ENCODE measurements around the gene CD79A.

Gene CD79A

DNA sequence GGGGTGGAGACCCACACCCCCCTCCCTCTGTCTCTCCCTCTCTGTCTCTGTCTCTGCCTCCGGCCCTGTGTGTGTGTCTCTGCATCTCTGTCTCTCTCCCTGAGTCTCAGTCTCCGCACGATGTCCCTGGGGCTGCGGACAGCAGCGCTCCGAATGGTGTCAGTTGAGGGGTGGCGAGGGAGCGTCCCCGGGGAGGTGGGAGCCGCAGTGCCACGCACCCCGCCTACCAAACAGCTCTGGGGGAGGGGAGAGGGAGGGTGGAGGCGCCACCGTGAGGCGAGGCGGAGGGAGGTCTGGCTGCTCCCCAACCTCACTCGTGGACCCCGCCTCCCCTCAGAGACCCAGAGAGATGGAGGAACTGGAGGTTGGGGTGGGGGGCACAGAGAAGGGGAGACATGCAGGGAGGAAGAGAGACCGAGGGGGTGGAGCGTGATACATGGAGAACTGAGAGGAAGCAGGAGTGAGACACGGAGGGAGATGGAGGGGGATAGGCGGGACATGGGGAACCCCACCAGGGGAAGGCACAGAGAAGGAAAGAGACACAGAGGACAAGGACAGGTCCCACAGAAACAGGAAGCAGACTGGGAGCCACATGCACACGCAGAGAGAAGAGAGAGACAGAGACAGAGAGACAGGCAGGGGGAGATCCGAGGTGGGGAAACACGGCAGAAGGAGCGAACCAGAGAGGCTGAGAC, 44.0 kb downstream of the CD79A start:
- no peak for DNase-seq

DNA sequence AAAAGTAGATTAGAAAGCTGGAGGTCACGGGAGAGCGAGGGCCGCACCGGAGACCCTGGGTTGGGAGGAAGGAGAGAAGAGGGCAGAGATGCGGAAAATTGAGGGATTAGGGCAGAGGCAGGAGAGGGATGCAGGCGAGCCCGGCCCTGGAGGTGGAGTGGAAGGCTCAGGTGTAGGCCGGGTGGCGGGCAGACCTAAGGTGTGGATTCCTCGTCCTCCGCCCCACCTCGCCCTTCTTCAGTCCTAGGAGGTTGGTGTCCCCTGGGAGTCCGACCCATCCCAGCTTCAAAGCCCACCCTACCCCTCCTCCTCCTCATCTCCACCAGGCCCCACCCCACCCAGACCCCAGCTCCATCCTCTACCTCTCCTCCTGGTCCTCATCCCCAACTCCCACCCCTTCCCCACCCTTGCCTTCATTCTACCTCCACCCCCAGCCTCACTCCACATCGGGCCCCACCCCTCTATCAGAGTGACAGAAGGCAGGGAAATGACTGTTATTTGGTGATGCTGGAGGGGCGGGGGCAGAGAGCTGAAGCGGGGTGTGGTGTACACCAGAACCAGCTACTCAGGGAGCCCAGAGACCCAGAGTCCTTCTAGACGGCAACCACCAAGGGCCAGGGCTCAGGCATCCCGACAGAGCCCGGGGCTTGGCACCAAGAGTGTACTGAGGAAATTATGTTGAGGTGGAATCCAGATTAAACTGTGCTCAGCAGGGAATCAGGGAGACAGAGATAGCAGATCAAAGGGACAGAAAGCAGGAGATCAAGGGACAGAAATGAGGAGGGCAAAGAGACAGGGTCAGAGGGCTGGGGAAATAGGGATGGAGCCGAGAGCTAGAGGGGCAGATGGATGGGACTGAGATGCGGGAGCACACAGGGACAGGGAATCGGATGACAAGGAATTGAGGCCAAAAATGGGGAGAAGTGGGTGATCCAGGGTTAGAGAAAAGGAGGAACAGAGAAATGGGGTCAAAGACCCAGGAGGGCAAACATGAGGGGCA, 44.8 kb downstream of the CD79A start:
- no peak for DNase-seq

DNA sequence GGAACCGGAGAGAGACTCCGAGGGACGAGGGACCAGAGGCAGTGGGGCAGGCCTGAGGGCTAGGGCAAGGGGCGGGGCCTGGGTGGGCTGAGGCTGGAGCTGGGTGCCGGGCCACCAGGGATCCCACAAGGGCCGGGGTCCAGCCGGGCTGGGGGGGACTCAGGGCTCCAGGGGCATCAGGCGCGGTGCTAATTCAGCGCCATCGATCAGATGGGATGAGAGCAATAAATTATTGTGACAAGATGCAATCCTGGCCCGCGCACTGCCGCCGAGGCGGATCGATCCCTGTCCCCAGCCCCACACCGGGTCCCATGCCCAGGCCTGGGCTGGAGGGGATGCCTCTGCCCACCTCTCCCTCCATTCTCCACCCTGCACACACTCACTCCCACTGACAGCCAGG, 45.5 kb downstream of the CD79A start:
- DNase-seq, result no peak

DNA sequence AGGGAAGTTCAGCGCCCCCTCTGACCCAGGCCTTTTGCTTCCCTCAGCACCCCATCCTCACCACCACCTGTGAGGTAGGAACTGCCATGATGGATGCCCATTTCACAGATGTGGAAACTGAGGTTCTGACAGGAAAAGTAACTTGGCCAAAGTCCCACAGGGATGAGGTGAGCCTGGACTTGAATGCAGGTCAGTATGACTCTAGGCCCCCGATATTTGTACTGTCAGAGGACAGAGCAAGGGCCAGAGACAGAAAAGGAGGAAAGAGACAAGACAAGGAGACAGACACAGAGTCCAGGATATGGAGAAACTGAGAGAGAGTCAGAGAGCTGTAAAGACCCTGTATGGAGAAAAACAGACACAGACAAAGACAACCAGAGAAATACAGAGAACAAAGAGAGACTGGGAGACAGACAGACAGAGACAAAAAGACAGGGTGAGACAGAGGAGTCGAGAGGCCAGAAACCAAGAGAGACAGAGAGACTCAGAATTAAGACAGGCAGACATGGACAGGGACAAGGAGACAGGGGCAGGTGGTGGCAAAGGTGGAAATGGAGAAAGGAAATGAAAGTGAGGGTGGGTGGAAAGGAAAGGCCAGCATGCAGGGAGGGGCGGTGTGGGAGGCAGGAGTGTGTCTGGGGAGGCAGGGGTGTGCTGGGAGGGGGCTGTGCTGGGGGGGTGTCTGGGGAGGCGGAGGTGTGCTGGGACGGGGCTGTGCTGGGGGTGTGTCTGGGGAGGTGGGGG, 46.1 kb downstream of the CD79A start:
- DNase-seq, result no peak

DNA sequence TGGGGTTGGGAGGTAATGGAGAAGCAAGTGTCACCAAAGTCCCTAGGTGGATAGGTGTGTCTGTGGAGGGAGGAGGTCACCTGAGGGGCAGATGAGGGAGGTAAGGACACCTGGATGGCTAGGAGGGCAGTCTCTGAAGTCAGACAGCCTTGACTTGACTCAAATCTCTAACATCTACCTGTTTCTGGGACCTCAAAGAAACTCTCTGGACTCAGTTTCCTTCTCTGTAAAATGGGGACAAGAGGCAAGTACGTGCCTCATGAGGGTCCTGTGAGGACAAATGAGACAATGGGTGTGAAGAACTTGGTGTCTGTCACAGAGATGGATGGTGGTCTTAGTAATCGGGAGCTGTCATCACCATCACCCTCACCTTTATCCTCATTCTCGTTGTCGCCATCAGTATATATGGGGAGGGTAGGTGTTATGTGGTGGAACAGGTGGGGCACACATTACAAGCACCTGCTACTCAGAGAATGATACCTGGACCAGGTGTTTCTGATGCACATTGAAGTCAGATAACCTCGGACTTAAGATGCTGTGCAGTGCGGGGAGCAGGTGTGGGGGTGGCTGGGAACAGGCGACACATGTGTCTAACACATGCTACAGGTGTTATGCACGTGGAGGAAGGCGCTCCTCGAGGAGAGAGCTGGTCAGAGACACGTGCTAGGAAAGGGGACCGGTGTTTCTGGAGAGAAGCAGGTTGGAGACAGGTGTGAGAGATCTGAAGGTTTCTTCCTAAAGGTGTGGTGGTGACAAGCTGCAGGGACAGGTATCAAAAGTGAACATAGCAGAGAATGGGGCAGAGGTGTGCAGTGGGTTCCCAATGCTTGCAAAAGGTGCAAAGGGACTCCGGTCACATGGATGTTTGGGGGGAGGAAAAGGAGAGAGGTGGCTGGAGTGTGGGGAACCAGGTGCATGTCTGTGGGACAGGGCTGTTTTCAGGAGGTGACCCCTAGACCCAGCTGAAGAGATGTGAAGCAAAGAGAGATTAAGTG, 47.4 kb downstream of the CD79A start:
- no peak for DNase-seq

DNA sequence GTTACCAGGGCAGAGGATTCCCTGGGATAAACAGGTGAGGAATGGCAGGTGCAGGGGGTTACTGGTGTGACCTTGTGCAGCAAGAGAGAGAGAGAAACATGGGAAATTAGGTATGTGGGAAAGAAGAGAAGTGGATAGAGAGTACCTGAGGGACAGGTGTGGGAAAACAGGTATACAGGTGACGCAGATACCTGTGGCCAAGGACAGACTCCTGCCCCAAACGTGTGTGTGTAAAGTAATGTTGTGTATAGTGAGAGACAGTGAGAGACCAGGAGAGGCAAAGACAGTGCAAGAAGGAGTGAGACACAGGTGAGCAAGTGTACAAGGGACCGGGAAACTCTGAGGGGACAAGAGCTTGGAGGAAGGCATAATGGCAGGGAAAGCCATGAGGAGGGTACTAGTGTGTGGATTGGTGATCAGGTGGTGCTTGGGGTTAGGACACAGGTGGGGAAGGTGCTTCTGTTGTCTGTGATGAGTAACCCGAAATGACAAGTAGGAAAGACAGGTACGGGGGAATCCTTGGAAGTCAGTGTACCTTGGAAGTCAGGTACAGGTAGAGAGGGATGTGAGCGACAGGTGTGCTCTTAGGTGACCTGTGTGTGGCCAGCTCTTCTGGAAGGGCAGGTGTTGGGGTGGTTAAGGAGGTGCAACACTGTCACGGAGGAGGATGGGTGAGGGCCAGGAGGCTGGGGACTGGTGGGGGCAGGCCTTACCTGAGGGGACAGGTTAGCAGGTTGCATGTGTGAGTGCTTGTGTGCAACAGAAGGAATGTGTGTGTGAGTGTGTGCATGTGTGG, 48.3 kb downstream of the CD79A start:
- DNase-seq, result no peak

DNA sequence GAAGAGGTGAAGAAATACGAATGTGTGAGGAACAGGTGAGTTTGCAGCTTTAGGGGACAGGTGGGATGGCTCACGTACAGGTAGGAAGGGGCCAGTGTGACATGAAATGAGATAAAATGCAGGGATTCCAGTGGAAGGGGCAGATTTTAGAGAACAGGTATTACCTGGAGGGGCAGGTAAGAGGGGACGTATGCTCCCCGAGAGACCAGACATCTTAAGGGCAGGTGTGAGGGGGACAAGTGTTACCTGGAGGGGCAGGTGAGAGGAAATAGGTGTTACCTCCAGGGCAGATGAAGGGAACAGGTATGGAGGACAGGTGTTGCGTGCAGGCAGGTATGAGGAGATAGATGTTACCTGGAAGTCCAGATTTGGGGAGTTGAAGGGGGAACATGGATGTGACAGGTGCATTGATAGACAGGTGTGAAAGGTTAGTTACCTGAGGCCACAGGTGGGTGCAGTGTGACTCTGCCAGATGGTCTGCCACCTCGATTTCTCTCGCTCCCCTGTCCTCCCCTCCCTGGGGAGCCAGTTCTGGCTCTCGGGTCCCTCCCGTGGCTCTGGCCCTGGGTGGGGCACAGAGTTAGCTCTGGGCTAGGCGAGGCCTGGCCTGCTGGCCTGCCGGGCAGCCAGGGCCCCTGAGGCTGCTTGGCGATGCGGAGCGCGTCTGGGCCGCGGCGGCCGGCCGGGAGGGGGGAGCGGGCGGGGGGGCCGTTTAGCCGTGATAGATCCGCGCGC, 49.1 kb downstream of the CD79A start:
- no peak for DNase-seq

DNA sequence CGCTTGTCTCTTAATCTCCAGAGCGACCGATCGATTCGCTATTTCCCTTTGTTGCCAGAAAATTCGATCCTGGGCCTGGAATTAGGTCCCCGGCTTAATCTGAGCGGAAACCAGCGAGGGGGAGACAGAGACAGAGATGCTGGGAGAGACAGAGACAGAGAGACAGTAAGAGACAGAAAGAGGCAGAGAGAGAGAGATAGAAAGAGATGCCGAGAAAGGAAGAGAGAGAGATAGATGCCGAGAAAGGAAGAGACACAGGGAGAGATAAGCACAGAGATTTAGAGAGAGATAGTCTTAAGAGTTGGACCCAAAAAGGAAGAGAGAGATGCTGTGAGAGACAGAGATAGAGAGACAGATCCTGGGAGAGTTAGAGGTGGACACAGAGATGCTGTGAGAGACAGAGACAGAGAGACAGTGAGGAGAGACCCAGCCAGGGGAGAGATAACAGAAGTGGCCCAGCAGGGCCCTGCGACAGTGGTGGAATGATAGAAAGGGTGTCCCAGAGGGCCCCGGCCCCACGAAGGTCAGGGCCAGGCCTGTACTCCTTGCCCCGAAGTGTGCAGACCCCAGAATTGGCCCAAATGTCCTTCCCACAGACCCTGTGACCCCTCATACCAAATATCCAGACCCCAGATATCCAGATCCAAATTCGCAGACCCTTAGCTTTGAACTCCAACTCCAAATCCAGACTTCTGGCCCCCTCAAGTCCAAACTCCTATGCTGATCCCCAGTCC, 49.9 kb downstream of the CD79A start:
- no peak for DNase-seq

DNA sequence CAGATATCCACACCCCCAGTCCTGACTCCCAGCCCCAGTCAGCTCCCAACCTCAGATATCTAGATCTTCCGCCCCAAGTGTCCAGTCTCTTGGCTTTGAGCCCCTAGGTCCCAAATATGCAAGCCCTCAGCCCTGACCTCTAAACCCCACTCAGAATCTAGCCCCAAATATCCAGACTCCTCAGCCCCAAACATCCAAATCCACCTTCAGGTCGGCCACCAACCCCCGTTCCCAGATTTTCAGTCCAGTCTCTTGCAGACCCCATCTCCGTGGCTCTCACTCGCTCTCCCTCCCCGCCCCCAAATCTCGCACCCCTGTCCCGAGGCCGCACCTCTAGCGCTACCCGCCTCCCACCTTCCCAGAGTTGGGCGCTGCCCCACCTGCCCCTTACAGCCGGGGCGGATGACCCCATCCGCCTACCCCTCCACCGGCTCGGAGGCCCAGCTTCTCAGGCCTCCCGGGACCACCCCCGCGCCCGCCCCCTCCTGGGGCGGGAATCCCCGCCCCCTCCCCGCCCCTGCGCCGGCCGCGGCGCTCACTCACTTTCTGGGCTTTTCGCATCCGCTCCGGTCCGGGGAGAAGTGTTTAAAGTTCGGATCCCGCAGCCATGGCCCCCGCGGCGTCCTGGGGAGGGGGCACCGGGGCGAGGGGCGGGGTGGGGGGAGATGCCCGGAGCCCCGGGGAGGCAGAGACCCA, 50.6 kb downstream of the CD79A start:
- no peak for DNase-seq

DNA sequence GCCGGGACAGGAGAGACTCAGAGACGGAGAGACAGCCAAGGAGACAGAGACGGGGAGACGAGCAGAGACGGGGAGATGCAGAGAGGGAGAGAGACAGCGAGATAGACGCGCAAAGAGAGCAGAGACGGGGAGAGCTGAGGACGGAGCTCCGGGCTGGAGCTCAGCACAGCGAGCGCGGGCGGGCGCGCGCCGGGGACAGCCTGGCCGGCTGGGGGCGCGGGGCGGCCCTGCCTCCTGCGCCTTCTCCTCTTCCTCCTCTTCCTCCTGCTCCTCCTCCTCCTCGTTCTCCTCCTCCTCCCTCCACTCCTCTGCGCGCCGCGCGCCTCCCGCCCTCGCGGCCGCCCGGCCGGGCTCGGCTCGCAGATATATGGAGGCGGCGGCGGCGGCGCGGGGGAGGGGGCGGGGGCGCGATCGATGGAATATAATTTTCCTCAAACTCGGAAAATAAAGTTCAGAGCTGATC, 51.2 kb downstream of the CD79A start, which contains the start of gene ERFL:
Gene ERFL (minus strand): TSS at position 229 of the 463 bp plus-strand sequence. CDS start 15,530 bp downstream, outside the sequence.
- DNase-seq, result no peak

DNA sequence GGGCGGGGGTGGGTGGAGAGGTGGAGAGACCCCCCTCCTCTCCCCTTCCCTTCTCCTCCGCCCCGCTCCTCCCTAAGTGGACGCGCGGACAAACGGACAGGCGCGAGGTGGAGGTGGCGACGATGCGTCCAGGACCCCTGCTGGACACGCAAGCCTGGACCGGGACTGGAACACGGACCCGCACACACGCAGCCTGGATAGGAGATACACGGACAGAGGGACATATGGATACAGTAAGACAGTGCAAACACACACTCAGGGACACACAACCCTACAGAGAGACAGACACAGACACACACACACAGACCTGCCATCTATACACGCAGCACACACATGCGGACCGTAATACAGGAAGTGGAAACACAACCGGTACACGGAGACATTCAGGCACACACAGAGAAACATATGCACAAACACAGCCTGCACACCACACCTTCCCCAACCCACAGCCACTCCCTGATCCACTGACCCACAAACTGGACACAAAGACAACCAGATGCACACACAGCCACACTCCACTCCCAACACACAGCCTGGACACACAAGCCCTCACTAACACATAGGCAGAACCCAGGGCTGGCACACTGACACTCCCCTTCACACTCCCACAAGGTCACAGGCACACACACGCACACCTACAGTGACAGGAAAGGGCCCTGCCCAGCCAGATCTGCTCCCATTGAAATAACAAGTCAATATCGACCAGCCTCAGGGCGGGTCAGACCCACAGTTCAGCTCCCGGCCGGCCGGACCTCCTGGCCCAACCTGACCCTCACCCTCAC, 51.9 kb downstream of the CD79A start:
- no peak for DNase-seq

DNA sequence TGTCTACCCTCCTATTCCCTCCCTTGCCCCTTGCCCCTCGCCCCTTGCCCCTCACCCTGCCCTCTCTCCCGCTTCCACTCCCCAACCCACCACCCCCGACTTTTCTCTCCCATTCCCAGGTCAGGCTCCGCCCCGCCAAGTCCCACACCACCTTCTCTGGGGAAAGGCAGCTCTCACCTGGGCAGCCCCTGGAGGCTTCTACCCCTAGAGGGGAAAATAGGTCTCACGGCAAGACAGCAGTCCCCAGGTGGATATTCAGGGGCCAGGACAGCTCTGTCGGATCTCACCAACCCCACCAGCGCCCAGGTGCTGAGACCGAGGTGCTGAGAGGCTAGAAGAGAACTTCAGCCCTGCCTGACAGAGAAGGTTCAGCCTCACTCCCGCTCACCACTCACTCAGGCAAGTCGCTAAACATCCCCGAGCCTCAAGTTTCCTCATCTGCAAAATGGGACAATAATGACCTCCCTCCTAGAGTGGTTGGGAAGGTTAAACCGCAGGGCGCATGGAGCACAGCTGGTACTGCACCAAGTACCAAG, 52.5 kb downstream of the CD79A start:
- no peak for DNase-seq

DNA sequence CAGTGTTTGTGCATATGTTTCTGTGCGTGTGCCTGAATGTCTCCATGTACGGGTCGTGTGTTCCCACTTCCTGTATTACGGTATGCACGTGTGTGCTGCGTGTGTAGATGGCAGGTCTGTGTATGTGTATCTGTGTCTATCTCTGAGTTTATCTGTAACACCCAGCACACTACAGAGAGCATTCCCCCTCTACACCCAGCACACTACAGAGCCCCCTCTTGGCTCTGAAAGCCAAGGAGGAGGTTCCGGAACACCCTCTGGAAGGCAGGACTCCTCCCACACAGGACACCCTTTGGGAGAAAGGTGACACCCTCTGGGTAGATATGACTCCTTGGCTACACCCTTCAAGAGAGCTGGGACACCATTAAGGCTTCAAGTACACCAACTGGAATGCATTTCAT, 53.2 kb downstream of the CD79A start:
- no peak for DNase-seq

Data from NCI-H446 treated with DMSO at 0.1 percent for 48 hours (cell line).